Thyroid gland (tissue), 4 donors: Measurements from ENCODE around the gene DTX1.

ENCODE experiments used
- POLR2A ChIP-seq, 2 donors: fragments of 450-650 bp; IDR thresholded peaks; one replicate each; pipeline ENCODE4 v1.6.1; 2017; ENCODE audit warnings: antibody characterized with exemption in 2 of 2, mild to moderate bottlenecking in 2 of 2, moderate library complexity in 1 of 2
- TF ChIP-seq, protein P1 (sequence below), 6 experiments: fragments of 200-600 bp in 3 of 6; fragments of 450-650 bp in 3 of 6; sonication (generic) in 3 of 6; IDR thresholded peaks; one replicate each; pipeline ENCODE4 v1.5.1; 2016 to 2019; ENCODE audit warnings: antibody characterized with exemption in 6 of 6, mild to moderate bottlenecking in 2 of 6, inconsistent platforms in 1 of 6, moderate library complexity in 1 of 6

DNA sequence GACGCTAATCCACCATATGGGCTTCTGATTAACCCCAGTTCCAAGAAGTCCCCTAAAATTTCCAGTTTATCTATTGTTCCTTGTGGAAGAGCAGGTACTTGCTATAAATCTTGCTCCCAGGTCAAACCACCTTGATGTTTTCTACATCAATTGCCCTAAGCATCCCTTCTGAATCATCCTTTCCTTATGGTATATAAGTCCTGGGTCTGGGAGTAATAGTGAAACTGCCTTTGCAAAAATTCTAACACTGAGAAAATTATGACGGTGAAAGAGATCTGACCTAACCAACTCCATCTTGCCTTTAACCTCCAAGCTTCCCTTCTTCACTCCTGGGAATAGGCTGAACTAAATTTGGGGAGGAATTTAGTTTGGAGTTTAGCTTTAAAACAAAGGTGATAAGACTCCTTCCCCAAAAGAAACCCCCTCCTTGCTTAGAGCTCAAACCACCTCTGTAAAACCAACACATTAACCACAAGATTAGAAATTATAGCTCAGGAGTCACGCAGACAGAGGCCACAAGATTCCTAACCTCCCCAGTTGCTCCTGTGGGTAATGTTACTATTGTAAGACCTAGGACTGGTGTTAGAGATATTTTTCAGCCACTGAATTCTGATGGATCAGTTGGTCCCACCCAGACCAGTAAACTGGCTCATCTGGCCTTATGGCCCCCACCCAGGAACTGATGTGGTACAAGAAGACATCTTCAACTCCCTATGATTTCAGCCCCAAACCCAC, 33.8 kb upstream of the DTX1 start:
- TF ChIP-seq, protein P1, sequence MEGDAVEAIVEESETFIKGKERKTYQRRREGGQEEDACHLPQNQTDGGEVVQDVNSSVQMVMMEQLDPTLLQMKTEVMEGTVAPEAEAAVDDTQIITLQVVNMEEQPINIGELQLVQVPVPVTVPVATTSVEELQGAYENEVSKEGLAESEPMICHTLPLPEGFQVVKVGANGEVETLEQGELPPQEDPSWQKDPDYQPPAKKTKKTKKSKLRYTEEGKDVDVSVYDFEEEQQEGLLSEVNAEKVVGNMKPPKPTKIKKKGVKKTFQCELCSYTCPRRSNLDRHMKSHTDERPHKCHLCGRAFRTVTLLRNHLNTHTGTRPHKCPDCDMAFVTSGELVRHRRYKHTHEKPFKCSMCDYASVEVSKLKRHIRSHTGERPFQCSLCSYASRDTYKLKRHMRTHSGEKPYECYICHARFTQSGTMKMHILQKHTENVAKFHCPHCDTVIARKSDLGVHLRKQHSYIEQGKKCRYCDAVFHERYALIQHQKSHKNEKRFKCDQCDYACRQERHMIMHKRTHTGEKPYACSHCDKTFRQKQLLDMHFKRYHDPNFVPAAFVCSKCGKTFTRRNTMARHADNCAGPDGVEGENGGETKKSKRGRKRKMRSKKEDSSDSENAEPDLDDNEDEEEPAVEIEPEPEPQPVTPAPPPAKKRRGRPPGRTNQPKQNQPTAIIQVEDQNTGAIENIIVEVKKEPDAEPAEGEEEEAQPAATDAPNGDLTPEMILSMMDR (IDR thresholded peaks at IDR 0.05): no peak
- no peak for TF ChIP-seq POLR2A (IDR thresholded peaks at IDR 0.05)
